Effector CD4-positive, alpha-beta T cell (primary cell): ENCODE data around the gene BCL7C.
"Not testable (repeated sequence)": the region's sequence is repeated elsewhere in the genome, so short reads cannot be mapped to it uniquely, and the experiment has no call there.

Experiments used
- DNase-seq: peaks from one replicate; pipeline ENCODE4 v3.0.0-alpha.2; 2020

The BCL7C gene

GRCh38 chr16:30894540-30895368 lies 877 bp upstream of the BCL7C start:
- DNase-seq = no peak

- DNase-seq = no peak
These were observed 497 bp downstream of the BCL7C start for GRCh38 chr16:30893417-30893743.

GRCh38 chr16:30892670-30893416 lies 1.0 kb downstream of the BCL7C start:
- DNase-seq = no peak

GRCh38 chr16:30891043-30891823 lies 2.6 kb downstream of the BCL7C start:
- not testable (repeated sequence) for DNase-seq

- DNase-seq = no peak
These were observed 4.2 kb downstream of the BCL7C start for GRCh38 chr16:30889721-30890120.

GRCh38 chr16:30888856-30889499 lies 4.9 kb downstream of the BCL7C start:
- no peak for DNase-seq

- no peak for DNase-seq
These were observed 6.0 kb downstream of the BCL7C start for GRCh38 chr16:30887927-30888326.

GRCh38 chr16:30886145-30886544 lies 7.7 kb downstream of the BCL7C start:
- no peak for DNase-seq

- no peak for DNase-seq
These were observed 8.7 kb downstream of the BCL7C start for GRCh38 chr16:30885196-30885595.

- no peak for DNase-seq
These were observed 9.1 kb downstream of the BCL7C start for GRCh38 chr16:30884760-30885159.

GRCh38 chr16:30882429-30883310 lies 11.2 kb downstream of the BCL7C start:
- no peak for DNase-seq

- no peak for DNase-seq
These were observed 17.0 kb downstream of the BCL7C start for GRCh38 chr16:30876867-30877266.

GRCh38 chr16:30875871-30876801 lies 17.7 kb downstream of the BCL7C start:
- DNase-seq = no peak

GRCh38 chr16:30874821-30875717 lies 18.8 kb downstream of the BCL7C start:
- peak; percentile 80 for DNase-seq

GRCh38 chr16:30874244-30874820 lies 19.5 kb downstream of the BCL7C start:
- DNase-seq = no peak

GRCh38 chr16:30870904-30871303 lies 23.0 kb downstream of the BCL7C start:
- no peak for DNase-seq

GRCh38 chr16:30867747-30868146 lies 26.1 kb downstream of the BCL7C start:
- no peak for DNase-seq

GRCh38 chr16:30866031-30866430 lies 27.8 kb downstream of the BCL7C start:
- DNase-seq = no peak

- DNase-seq = not testable (repeated sequence)
These were observed 30.7 kb downstream of the BCL7C start for GRCh38 chr16:30863178-30863577.
